ENCODE data around the gene FPR3. TPM values are rescaled to one million over a fixed set of nuclear protein-coding genes. Genes with fewer than 3 reads are reported as not detected.
A peak's percentile ranks its signal among the peaks of the same experiment; 100 is the strongest.

The FPR3 gene
- total and polyA plus RNA-seq, 9 of the 15 experiments (the other 6 are each of a cell fraction or from before 2014, with no cell fraction given), result 0.08 to 0.51 (median 0.22) TPM; not detected in 1

DNA sequence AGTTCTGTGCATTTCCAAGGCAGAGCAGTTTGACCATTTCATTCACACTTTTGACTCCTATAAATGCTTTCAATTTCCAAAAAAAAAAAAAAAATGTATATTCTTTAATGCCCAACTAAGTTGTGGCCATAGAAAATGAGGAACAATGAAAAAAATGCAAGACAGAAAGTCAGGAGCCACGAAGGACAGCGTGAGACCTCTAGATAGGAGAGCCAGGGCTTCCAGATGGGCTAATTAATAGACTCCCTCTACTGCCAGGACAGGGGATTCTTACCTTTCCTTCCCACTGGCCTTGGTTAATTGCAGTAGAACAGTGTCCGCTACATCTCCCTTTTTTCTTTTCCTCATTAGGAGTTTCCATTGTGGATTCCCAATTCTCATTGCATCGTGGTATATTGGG lies 8.6 kb downstream of the FPR3 start (continued):
- TF ChIP-seq, protein P1, sequence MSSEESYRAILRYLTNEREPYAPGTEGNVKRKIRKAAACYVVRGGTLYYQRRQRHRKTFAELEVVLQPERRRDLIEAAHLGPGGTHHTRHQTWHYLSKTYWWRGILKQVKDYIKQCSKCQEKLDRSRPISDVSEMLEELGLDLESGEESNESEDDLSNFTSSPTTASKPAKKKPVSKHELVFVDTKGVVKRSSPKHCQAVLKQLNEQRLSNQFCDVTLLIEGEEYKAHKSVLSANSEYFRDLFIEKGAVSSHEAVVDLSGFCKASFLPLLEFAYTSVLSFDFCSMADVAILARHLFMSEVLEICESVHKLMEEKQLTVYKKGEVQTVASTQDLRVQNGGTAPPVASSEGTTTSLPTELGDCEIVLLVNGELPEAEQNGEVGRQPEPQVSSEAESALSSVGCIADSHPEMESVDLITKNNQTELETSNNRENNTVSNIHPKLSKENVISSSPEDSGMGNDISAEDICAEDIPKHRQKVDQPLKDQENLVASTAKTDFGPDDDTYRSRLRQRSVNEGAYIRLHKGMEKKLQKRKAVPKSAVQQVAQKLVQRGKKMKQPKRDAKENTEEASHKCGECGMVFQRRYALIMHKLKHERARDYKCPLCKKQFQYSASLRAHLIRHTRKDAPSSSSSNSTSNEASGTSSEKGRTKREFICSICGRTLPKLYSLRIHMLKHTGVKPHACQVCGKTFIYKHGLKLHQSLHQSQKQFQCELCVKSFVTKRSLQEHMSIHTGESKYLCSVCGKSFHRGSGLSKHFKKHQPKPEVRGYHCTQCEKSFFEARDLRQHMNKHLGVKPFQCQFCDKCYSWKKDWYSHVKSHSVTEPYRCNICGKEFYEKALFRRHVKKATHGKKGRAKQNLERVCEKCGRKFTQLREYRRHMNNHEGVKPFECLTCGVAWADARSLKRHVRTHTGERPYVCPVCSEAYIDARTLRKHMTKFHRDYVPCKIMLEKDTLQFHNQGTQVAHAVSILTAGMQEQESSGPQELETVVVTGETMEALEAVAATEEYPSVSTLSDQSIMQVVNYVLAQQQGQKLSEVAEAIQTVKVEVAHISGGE (CRISPR knock-in tag; IDR thresholded peaks at IDR 0.05), result 0 out of 6 replicates have a peak, but pooled peaks of 1 of the 3 experiments have one; percentile 44
- TF ChIP-seq SP1 (CRISPR knock-in tag; IDR thresholded peaks at IDR 0.05), result peak; percentile 27; the same call in 1 of the 2 replicates
- no peak for TF ChIP-seq CBFA2T2 (conservative IDR thresholded peaks at IDR 0.05)
- TF ChIP-seq, protein P2, sequence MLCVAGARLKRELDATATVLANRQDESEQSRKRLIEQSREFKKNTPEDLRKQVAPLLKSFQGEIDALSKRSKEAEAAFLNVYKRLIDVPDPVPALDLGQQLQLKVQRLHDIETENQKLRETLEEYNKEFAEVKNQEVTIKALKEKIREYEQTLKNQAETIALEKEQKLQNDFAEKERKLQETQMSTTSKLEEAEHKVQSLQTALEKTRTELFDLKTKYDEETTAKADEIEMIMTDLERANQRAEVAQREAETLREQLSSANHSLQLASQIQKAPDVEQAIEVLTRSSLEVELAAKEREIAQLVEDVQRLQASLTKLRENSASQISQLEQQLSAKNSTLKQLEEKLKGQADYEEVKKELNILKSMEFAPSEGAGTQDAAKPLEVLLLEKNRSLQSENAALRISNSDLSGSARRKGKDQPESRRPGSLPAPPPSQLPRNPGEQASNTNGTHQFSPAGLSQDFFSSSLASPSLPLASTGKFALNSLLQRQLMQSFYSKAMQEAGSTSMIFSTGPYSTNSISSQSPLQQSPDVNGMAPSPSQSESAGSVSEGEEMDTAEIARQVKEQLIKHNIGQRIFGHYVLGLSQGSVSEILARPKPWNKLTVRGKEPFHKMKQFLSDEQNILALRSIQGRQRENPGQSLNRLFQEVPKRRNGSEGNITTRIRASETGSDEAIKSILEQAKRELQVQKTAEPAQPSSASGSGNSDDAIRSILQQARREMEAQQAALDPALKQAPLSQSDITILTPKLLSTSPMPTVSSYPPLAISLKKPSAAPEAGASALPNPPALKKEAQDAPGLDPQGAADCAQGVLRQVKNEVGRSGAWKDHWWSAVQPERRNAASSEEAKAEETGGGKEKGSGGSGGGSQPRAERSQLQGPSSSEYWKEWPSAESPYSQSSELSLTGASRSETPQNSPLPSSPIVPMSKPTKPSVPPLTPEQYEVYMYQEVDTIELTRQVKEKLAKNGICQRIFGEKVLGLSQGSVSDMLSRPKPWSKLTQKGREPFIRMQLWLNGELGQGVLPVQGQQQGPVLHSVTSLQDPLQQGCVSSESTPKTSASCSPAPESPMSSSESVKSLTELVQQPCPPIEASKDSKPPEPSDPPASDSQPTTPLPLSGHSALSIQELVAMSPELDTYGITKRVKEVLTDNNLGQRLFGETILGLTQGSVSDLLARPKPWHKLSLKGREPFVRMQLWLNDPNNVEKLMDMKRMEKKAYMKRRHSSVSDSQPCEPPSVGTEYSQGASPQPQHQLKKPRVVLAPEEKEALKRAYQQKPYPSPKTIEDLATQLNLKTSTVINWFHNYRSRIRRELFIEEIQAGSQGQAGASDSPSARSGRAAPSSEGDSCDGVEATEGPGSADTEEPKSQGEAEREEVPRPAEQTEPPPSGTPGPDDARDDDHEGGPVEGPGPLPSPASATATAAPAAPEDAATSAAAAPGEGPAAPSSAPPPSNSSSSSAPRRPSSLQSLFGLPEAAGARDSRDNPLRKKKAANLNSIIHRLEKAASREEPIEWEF (CRISPR knock-in tag; IDR thresholded peaks at IDR 0.05), result 0 out of 2 replicates have a peak, but pooled peaks have one; percentile 40
- TF ChIP-seq ZNF384 (IDR thresholded peaks at IDR 0.05; ENCODE audit: low read depth, low read length), result peak; percentile 44; the same call in 1 of the 2 replicates
- no peak for TF ChIP-seq RBM39 (optimal IDR thresholded peaks at IDR 0.05; ENCODE audit: low read depth, low read length)
- peak; percentile 11; the same call in 1 of the 2 replicates for TF ChIP-seq JUND (IDR thresholded peaks at IDR 0.05; ENCODE audit: borderline replicate concordance, low read depth, low read length)
- no peak; the same call in 2 of the 3 replicates for TF ChIP-seq JUND (tag; IDR thresholded peaks at IDR 0.05; ENCODE audit: borderline replicate concordance, low read depth, low read length)
- TF ChIP-seq, protein P3, sequence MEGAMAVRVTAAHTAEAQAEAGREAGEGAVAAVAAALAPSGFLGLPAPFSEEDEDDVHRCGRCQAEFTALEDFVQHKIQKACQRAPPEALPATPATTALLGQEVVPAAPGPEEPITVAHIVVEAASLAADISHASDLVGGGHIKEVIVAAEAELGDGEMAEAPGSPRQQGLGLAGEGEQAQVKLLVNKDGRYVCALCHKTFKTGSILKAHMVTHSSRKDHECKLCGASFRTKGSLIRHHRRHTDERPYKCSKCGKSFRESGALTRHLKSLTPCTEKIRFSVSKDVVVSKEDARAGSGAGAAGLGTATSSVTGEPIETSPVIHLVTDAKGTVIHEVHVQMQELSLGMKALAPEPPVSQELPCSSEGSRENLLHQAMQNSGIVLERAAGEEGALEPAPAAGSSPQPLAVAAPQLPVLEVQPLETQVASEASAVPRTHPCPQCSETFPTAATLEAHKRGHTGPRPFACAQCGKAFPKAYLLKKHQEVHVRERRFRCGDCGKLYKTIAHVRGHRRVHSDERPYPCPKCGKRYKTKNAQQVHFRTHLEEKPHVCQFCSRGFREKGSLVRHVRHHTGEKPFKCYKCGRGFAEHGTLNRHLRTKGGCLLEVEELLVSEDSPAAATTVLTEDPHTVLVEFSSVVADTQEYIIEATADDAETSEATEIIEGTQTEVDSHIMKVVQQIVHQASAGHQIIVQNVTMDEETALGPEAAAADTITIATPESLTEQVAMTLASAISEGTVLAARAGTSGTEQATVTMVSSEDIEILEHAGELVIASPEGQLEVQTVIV (CRISPR knock-in tag; IDR thresholded peaks at IDR 0.05; ENCODE audit: borderline replicate concordance), result no peak
- TF ChIP-seq, protein P4, sequence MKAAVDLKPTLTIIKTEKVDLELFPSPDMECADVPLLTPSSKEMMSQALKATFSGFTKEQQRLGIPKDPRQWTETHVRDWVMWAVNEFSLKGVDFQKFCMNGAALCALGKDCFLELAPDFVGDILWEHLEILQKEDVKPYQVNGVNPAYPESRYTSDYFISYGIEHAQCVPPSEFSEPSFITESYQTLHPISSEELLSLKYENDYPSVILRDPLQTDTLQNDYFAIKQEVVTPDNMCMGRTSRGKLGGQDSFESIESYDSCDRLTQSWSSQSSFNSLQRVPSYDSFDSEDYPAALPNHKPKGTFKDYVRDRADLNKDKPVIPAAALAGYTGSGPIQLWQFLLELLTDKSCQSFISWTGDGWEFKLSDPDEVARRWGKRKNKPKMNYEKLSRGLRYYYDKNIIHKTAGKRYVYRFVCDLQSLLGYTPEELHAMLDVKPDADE (conservative IDR thresholded peaks at IDR 0.05; ENCODE audit: control insufficient read depth, low read depth, low read length), result no peak
- TF ChIP-seq MTA3 (IDR thresholded peaks at IDR 0.05; ENCODE audit: borderline replicate concordance), result 0 out of 2 replicates have a peak, but pooled peaks have one; percentile 18
